SK-N-SH (cell line): ENCODE results near the gene MYO3A. TPM values are rescaled to one million over a fixed set of nuclear protein-coding genes. Genes with fewer than 3 reads are reported as not detected.

Experiments
- CTCF ChIA-PET: fragments of 300-600, 350-600 bp; formaldehyde crosslinking; extraction: SDS; loops from one replicate; lab custom pipeline; 2021; lab: Yijun Ruan, JAX
- POLR2A ChIA-PET: fragments of 350-600 bp; sonication (Branson Sonifier 250); formaldehyde crosslinking; extraction: SDS; loops from one replicate; lab custom pipeline; 2020; ENCODE audit warnings: antibody characterized with exemption, inconsistent platforms; lab: Yijun Ruan, JAX
- DNase-seq: peaks from one replicate; pipeline ENCODE4 v3.0.0; 2012
- H2AFZ ChIP-seq: fragments of 200-600 bp; sonication (generic); 2 replicates; pipeline ENCODE4 v1.8.1; 2016; ENCODE audit warnings: antibody characterized with exemption, mild to moderate bottlenecking, low read depth
- H3F3A ChIP-seq: fragments of 200-600 bp; sonication (generic); replicated peaks from 2 replicates; pipeline ENCODE3; 2016; ENCODE audit warnings: antibody characterized with exemption, mild to moderate bottlenecking; ENCODE audit not compliant: insufficient read depth
- H3K27ac ChIP-seq, 2 experiments: fragments of 200-500 bp in 1 of 2; fragments of 200-600 bp in 1 of 2; sonication (Bioruptor generic) in 1 of 2; sonication (generic), shearing (Covaris generic) in 1 of 2; 2 replicates each; pipeline versions ENCODE4 v1.5.1 to v1.6.1; 2014 to 2016; ENCODE audit warnings: low read depth in 2 of 2, inconsistent platforms in 1 of 2, low read length in 1 of 2, mild to moderate bottlenecking in 1 of 2, mixed read lengths in 1 of 2
- H3K27me3 ChIP-seq: fragments of 200-600 bp; sonication (generic), shearing (Covaris generic); 2 replicates; pipeline ENCODE4 v1.6.1; 2016; ENCODE audit warnings: mixed run types; ENCODE audit not compliant: insufficient read depth
- H3K36me3 ChIP-seq, 2 experiments: fragments of 200-500 bp in 1 of 2; fragments of 200-600 bp in 1 of 2; sonication (Bioruptor generic) in 1 of 2; sonication (generic) in 1 of 2; replicated peaks in 1 of 2; 2 replicates each; pipeline versions ENCODE3 to v1.5.1; 2014 to 2016; ENCODE audit warnings: low read length in 1 of 2, mild to moderate bottlenecking in 1 of 2; ENCODE audit not compliant: insufficient read depth in 2 of 2, control insufficient read depth in 1 of 2
- H3K4me1 ChIP-seq, 2 experiments: fragments of 200-500 bp in 1 of 2; fragments of 200-600 bp in 1 of 2; sonication (Bioruptor generic) in 1 of 2; sonication (generic), shearing (Covaris generic) in 1 of 2; 2 replicates each; pipeline versions ENCODE4 v1.5.1 to v1.6.1; 2014 to 2016; ENCODE audit warnings: low read depth in 1 of 2, low read length in 1 of 2, mixed run types in 1 of 2; ENCODE audit not compliant: insufficient read depth in 2 of 2, control insufficient read depth in 1 of 2
- H3K4me2 ChIP-seq: fragments of 200-600 bp; sonication (generic), shearing (Covaris generic); 2 replicates; pipeline ENCODE4 v1.6.1; 2017; ENCODE audit warnings: mixed run types
- H3K4me3 ChIP-seq, 2 experiments: fragments of 200-500 bp in 1 of 2; fragments of 200-600 bp in 1 of 2; sonication (Bioruptor generic) in 1 of 2; sonication (generic), shearing (Covaris generic) in 1 of 2; 2 replicates each; pipeline versions ENCODE4 v1.5.1 to v1.8.1; 2014 to 2016; ENCODE audit warnings: low read depth in 2 of 2, inconsistent platforms in 1 of 2, low read length in 1 of 2, mild to moderate bottlenecking in 1 of 2, mixed read lengths in 1 of 2, moderate library complexity in 1 of 2
- H3K79me2 ChIP-seq: fragments of 200-600 bp; sonication (generic); 2 replicates; pipeline ENCODE4 v1.8.1; 2017; ENCODE audit warnings: mild to moderate bottlenecking; ENCODE audit not compliant: insufficient read depth
- H3K9ac ChIP-seq: fragments of 200-600 bp; sonication (generic); 2 replicates; pipeline ENCODE4 v1.6.1; 2017; ENCODE audit warnings: mixed run types
- H3K9me2 ChIP-seq: fragments of 200-600 bp; sonication (generic); 2 replicates; pipeline ENCODE4 v1.6.1; 2017; ENCODE audit warnings: mixed run types
- H3K9me3 ChIP-seq: fragments of 200-600 bp; sonication (generic); 2 replicates; pipeline ENCODE4 v1.6.1; 2017; ENCODE audit warnings: mixed run types, mild to moderate bottlenecking, moderate library complexity
- H4K20me1 ChIP-seq: fragments of 200-600 bp; sonication (generic); 2 replicates; pipeline ENCODE4 v1.6.1; 2017; ENCODE audit warnings: mild to moderate bottlenecking, mixed run types; ENCODE audit not compliant: insufficient read depth
- CHD2 ChIP-seq: fragments of 150-350 bp; IDR thresholded peaks from 2 replicates; pipeline ENCODE4 v1.6.1; 2018; ENCODE audit warnings: low read length; ENCODE audit not compliant: partially characterized antibody
- EP300 ChIP-seq, 2 experiments: IDR thresholded peaks; 2 replicates each; pipeline versions ENCODE4 v1.4.0 to v1.6.1; 2012; ENCODE audit warnings: borderline replicate concordance in 1 of 2, low read depth in 1 of 2, low read length in 1 of 2
- FOXJ3 ChIP-seq: sonication (generic); formaldehyde crosslinking; IDR thresholded peaks from 2 replicates; pipeline ENCODE4 v1.5.1; 2020; ENCODE audit warnings: mild to moderate bottlenecking, missing genetic modification reagents
- FOXM1 ChIP-seq: IDR thresholded peaks from 2 replicates; pipeline ENCODE4 v1.4.0; 2012; ENCODE audit warnings: low read depth, mild to moderate bottlenecking
- GABPA ChIP-seq: IDR thresholded peaks from 2 replicates; pipeline ENCODE4 v1.4.0; 2012; ENCODE audit warnings: low read depth, mild to moderate bottlenecking
- GATA2 ChIP-seq: sonication (generic); formaldehyde crosslinking; IDR thresholded peaks from 2 replicates; pipeline ENCODE4 v1.5.0; 2020; ENCODE audit warnings: mild to moderate bottlenecking, missing genetic modification reagents
- JUND ChIP-seq: IDR thresholded peaks from 2 replicates; pipeline ENCODE4 v1.4.0; 2012
- MEF2A ChIP-seq: IDR thresholded peaks from 2 replicates; pipeline ENCODE4 v1.4.0; 2012; ENCODE audit warnings: low read depth, borderline replicate concordance
- MXI1 ChIP-seq: IDR thresholded peaks from 2 replicates; pipeline ENCODE4 v1.6.1; 2012; ENCODE audit warnings: mild to moderate bottlenecking, low read depth, low read length, improper control_type of control experiment
- POLR2AphosphoS5 ChIP-seq: IDR thresholded peaks from 2 replicates; pipeline ENCODE4 v1.6.1; 2012; ENCODE audit warnings: low read depth, low read length
- RCOR1 ChIP-seq: fragments of 150-350 bp; IDR thresholded peaks from 2 replicates; pipeline ENCODE4 v1.6.1; 2017; ENCODE audit warnings: antibody characterized with exemption, low read length
- RFX5 ChIP-seq: IDR thresholded peaks from 2 replicates; pipeline ENCODE4 v1.6.1; 2012; ENCODE audit warnings: mild to moderate bottlenecking, improper control_type of control experiment, low read length
- SMC3 ChIP-seq: IDR thresholded peaks from 2 replicates; pipeline ENCODE4 v1.6.1; 2012; ENCODE audit warnings: low read depth, low read length, improper control_type of control experiment
- TEAD4 ChIP-seq: IDR thresholded peaks from 2 replicates; pipeline ENCODE4 v1.4.0; 2012; ENCODE audit warnings: mild to moderate bottlenecking, borderline replicate concordance; ENCODE audit not compliant: insufficient read depth
- YY1 ChIP-seq: IDR thresholded peaks from 2 replicates; pipeline ENCODE4 v1.4.0; 2012; ENCODE audit warnings: low read depth, mild to moderate bottlenecking
- WGBS: methylation state at CpG from one replicate; pipeline ENCODE4 v1.1.6; 2017; ENCODE audit warnings: low lambda C conversion rate; 5-methylcytosine and 5-hydroxymethylcytosine counted together
- polyA plus RNA-seq, 3 experiments: library from polyadenylated mRNA; depleted of rRNA; stranded (reverse); fragments of >200 nt; gene quantifications; 2 replicates each; pipeline ENCODE4 v1.2.3, GENCODE V29; 2012
- TF ChIP-seq, protein P1 (sequence below): fragments of 150-350 bp; IDR thresholded peaks from 2 replicates; pipeline ENCODE4 v1.6.1; 2017; ENCODE audit warnings: antibody characterized with exemption, low read length, low read depth, borderline replicate concordance
- TF ChIP-seq, protein P2 (sequence below): IDR thresholded peaks from 2 replicates; pipeline ENCODE4 v1.6.1; 2012; ENCODE audit warnings: mild to moderate bottlenecking, low read depth, low read length, moderate library complexity
- TF ChIP-seq, protein P3 (sequence below): IDR thresholded peaks from 2 replicates; pipeline ENCODE4; 2012
- TF ChIP-seq, protein P4 (sequence below): IDR thresholded peaks from 2 replicates; pipeline ENCODE4 v1.4.0; 2012; ENCODE audit warnings: low read depth
- TF ChIP-seq, protein P5 (sequence below): IDR thresholded peaks from 2 replicates; pipeline ENCODE4 v1.4.0; 2012; ENCODE audit warnings: low read depth, borderline replicate concordance

Gene MYO3A
- polyA plus RNA-seq, 1 of the 3 experiments (the other 2 are of a cell fraction): not detected

DNA sequence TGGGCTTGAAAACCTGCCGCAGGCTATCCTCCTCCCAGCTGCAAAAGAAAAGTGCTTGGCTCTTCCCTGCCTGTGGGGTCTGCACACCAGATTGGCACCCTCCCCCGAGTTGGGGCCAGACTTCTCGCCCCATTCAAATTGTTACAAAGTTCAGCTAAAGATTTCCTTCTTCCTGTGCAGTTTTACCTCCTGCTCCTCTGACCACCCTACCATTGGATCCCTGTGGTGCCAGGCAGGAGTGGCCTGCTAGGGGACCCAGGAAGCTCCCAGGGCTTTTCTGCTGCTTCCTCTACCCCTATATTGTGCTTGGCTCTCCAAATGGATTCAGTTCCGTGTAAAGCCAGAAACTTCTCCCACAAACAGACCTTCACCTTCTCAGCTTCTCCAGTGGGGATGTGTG is 147.4 kb downstream of the MYO3A start:
- no peaks in the 10 kb centered on the region for H3K36me3 ChIP-seq

DNA sequence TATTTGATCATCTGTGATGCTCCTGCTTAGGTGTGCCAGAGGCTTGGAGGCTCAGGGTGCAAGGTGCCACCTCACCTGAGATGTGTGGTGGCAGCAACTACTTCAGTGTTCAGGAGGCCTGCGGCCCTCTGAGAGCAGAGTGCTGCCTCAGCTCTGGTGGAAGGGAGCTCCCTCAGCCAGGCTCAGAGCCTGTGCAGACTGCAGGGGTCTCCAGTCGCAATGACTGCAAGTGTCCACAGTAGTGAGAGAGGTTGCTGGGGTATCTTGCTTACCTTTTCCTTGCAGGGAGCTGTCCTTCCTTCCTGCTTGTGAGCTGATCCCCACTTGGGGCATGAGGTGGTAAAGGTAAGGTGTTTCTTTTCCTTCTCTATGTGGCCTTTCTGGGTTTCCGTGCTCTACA is 151.5 kb downstream of the MYO3A start:
- no peak overlapping the region for H2AFZ ChIP-seq
- no peak for DNase-seq
- H3F3A ChIP-seq: no peaks in the 10 kb centered on the region
- CTCF ChIA-PET: interaction anchor here (0.6 to 1.5 kb wide), 2 partner anchors 12 to 27 kb away, joined by 3 to 4 read pairs; no protein-coding TSS in a partner anchor
- POLR2A ChIA-PET: no interaction called here
- no peak overlapping the region for H3K27ac ChIP-seq
- H3K4me3 ChIP-seq: no peak overlapping the region
- H3K36me3 ChIP-seq: no peaks in the 10 kb centered on the region
- no peaks in the 10 kb centered on the region for H3K4me1 ChIP-seq
- H3K9me3 ChIP-seq: no peaks in the 10 kb centered on the region
- H3K9me2 ChIP-seq: no peaks in the 10 kb centered on the region
- H4K20me1 ChIP-seq: no peaks in the 10 kb centered on the region
- H3K9ac ChIP-seq: no peak overlapping the region
- 2% methylated on average over 3 of the region's 3 CpGs for WGBS
- no peaks in the 10 kb centered on the region for H3K27me3 ChIP-seq
- no peaks in the 10 kb centered on the region for H3K79me2 ChIP-seq
- no peak overlapping the region for H3K4me2 ChIP-seq
- no peak for TF ChIP-seq FOXJ3
- no peak for TF ChIP-seq CHD2
- no peak for TF ChIP-seq GABPA
- TF ChIP-seq FOXM1: no peak
- TF ChIP-seq, protein P1, sequence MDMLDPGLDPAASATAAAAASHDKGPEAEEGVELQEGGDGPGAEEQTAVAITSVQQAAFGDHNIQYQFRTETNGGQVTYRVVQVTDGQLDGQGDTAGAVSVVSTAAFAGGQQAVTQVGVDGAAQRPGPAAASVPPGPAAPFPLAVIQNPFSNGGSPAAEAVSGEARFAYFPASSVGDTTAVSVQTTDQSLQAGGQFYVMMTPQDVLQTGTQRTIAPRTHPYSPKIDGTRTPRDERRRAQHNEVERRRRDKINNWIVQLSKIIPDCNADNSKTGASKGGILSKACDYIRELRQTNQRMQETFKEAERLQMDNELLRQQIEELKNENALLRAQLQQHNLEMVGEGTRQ: no peak
- no peak for TF ChIP-seq POLR2AphosphoS5
- no peak for TF ChIP-seq YY1
- TF ChIP-seq, protein P2, sequence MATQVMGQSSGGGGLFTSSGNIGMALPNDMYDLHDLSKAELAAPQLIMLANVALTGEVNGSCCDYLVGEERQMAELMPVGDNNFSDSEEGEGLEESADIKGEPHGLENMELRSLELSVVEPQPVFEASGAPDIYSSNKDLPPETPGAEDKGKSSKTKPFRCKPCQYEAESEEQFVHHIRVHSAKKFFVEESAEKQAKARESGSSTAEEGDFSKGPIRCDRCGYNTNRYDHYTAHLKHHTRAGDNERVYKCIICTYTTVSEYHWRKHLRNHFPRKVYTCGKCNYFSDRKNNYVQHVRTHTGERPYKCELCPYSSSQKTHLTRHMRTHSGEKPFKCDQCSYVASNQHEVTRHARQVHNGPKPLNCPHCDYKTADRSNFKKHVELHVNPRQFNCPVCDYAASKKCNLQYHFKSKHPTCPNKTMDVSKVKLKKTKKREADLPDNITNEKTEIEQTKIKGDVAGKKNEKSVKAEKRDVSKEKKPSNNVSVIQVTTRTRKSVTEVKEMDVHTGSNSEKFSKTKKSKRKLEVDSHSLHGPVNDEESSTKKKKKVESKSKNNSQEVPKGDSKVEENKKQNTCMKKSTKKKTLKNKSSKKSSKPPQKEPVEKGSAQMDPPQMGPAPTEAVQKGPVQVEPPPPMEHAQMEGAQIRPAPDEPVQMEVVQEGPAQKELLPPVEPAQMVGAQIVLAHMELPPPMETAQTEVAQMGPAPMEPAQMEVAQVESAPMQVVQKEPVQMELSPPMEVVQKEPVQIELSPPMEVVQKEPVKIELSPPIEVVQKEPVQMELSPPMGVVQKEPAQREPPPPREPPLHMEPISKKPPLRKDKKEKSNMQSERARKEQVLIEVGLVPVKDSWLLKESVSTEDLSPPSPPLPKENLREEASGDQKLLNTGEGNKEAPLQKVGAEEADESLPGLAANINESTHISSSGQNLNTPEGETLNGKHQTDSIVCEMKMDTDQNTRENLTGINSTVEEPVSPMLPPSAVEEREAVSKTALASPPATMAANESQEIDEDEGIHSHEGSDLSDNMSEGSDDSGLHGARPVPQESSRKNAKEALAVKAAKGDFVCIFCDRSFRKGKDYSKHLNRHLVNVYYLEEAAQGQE: no peak
- TF ChIP-seq, protein P3, sequence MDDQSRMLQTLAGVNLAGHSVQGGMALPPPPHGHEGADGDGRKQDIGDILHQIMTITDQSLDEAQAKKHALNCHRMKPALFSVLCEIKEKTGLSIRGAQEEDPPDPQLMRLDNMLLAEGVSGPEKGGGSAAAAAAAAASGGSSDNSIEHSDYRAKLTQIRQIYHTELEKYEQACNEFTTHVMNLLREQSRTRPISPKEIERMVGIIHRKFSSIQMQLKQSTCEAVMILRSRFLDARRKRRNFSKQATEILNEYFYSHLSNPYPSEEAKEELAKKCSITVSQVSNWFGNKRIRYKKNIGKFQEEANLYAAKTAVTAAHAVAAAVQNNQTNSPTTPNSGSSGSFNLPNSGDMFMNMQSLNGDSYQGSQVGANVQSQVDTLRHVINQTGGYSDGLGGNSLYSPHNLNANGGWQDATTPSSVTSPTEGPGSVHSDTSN: no peak

More for the DNA sequence above, 147.4 kb downstream of the MYO3A start:
- no peaks in the 10 kb centered on the region for H3K9me3 ChIP-seq
- no peak overlapping the region for H3K27ac ChIP-seq
- H3K4me3 ChIP-seq: no peak overlapping the region
- ChIA-PET POLR2A (no interaction called here), CTCF (no interaction called here)
- H3K9me2 ChIP-seq: no peaks in the 10 kb centered on the region
- no peaks in the 10 kb centered on the region for H3K4me1 ChIP-seq
- H4K20me1 ChIP-seq: no peaks in the 10 kb centered on the region
- TF ChIP-seq JUND (no peak), MEF2A (no peak), FOXM1 (no peak), RFX5 (no peak), POLR2AphosphoS5 (no peak), RCOR1 (no peak), MXI1 (no peak), FOXJ3 (no peak), SMC3 (no peak), TEAD4 (no peak), GATA2 (CRISPR knock-in tag) (no peak), EP300 (IDR thresholded peaks at IDR 0.05; ENCODE audit: borderline replicate concordance in 1 of 2, low read depth in 1 of 2, low read length in 1 of 2) (no peak), YY1 (no peak)
- TF ChIP-seq, protein P4, sequence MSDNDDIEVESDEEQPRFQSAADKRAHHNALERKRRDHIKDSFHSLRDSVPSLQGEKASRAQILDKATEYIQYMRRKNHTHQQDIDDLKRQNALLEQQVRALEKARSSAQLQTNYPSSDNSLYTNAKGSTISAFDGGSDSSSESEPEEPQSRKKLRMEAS: no peak
- TF ChIP-seq, protein P5, sequence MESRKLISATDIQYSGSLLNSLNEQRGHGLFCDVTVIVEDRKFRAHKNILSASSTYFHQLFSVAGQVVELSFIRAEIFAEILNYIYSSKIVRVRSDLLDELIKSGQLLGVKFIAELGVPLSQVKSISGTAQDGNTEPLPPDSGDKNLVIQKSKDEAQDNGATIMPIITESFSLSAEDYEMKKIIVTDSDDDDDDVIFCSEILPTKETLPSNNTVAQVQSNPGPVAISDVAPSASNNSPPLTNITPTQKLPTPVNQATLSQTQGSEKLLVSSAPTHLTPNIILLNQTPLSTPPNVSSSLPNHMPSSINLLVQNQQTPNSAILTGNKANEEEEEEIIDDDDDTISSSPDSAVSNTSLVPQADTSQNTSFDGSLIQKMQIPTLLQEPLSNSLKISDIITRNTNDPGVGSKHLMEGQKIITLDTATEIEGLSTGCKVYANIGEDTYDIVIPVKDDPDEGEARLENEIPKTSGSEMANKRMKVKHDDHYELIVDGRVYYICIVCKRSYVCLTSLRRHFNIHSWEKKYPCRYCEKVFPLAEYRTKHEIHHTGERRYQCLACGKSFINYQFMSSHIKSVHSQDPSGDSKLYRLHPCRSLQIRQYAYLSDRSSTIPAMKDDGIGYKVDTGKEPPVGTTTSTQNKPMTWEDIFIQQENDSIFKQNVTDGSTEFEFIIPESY: no peak
- TF ChIP-seq, protein P3: no peak
- H3K4me2 ChIP-seq: no peak overlapping the region
- WGBS: 33% methylated on average over 4 of the region's 4 CpGs
- H3K79me2 ChIP-seq: no peaks in the 10 kb centered on the region
- H3K9ac ChIP-seq: no peak overlapping the region
- no peak overlapping the region for H2AFZ ChIP-seq
- H3K27me3 ChIP-seq: no peaks in the 10 kb centered on the region
- no peaks in the 10 kb centered on the region for H3F3A ChIP-seq
- DNase-seq: no peak
